Esophagus muscularis mucosa (tissue), 4 donors: Measurements from ENCODE around the gene ELP4. TPM values are rescaled to one million over a fixed set of nuclear protein-coding genes. Genes with fewer than 3 reads are reported as not detected.

Experiments
- DNase-seq: peaks from one replicate; pipeline ENCODE4 v3.0.0-alpha.2; 2017; ENCODE audit errors: extremely low spot score
- H3K27ac ChIP-seq, 4 donors: fragments of 200-600 bp; sonication (generic); replicated peaks in 1 of 4; 1 replicate in 3 of 4; 2 replicates in 1 of 4; pipeline ENCODE4 v1.5.1; 2016 to 2019; ENCODE audit warnings: mild to moderate bottlenecking in 1 of 4
- H3K27me3 ChIP-seq, 4 donors: fragments of 200-600 bp; sonication (generic); one replicate each; pipeline versions ENCODE4 v1.5.1 to v1.6.0; 2016 to 2019
- H3K36me3 ChIP-seq, 4 donors: fragments of 200-600 bp; sonication (generic); one replicate each; pipeline ENCODE4 v1.5.1; 2016 to 2019
- H3K4me1 ChIP-seq, 4 donors: fragments of 200-600 bp; sonication (generic); one replicate each; pipeline ENCODE4 v1.5.1; 2016 to 2019
- H3K4me3 ChIP-seq, 4 donors: fragments of 200-600 bp; sonication (generic); 1 replicate in 2 of 4; 2 replicates in 2 of 4; pipeline ENCODE4 v1.5.1; 2016 to 2019; ENCODE audit warnings: mild to moderate bottlenecking in 4 of 4, moderate library complexity in 1 of 4
- H3K9me3 ChIP-seq, 4 donors: fragments of 200-600 bp; sonication (generic); 1 replicate in 3 of 4; 2 replicates in 1 of 4; pipeline ENCODE4 v1.5.1; 2016 to 2019
- EP300 ChIP-seq: sonication (generic); formaldehyde crosslinking; IDR thresholded peaks from one replicate; pipeline ENCODE4 v1.6.1; 2017; ENCODE audit warnings: antibody characterized with exemption
- POLR2A ChIP-seq: fragments of 450-650 bp; IDR thresholded peaks from one replicate; pipeline ENCODE4 v1.6.1; 2017; ENCODE audit warnings: antibody characterized with exemption, moderate library complexity, mild to moderate bottlenecking, low read depth
- POLR2AphosphoS5 ChIP-seq, 2 donors: sonication (generic); formaldehyde crosslinking; IDR thresholded peaks; one replicate each; pipeline ENCODE4 v1.6.1; 2017; ENCODE audit warnings: antibody characterized with exemption in 2 of 2
- WGBS: methylation state at CpG from one replicate; pipeline ENCODE4 v1.1.5; 2018; 5-methylcytosine and 5-hydroxymethylcytosine counted together
- intact Hi-C: fragments of 100-400 bp; cut with DNase I; formaldehyde crosslinking; loops from one replicate; pipeline ENCODE4 v1.15.1; 2023
- total RNA-seq, 4 donors: library from RNA; depleted of rRNA; stranded (reverse); fragments of >200 nt; gene quantifications; one replicate each; pipeline versions ENCODE4 v1.1.0 to v1.2.1, GENCODE V29; 2016
- TF ChIP-seq, protein P1 (sequence below), 3 experiments: fragments of 200-600 bp in 2 of 3; fragments of 450-650 bp in 1 of 3; sonication (generic) in 2 of 3; IDR thresholded peaks; one replicate each; pipeline ENCODE4 v1.5.1; 2017 to 2019; ENCODE audit warnings: antibody characterized with exemption in 3 of 3, mild to moderate bottlenecking in 2 of 3, moderate library complexity in 1 of 3

Gene ELP4
- total RNA-seq, 4 donors from 2014 or later: 18.1 to 25.5 (median 19.2) TPM

DNA sequence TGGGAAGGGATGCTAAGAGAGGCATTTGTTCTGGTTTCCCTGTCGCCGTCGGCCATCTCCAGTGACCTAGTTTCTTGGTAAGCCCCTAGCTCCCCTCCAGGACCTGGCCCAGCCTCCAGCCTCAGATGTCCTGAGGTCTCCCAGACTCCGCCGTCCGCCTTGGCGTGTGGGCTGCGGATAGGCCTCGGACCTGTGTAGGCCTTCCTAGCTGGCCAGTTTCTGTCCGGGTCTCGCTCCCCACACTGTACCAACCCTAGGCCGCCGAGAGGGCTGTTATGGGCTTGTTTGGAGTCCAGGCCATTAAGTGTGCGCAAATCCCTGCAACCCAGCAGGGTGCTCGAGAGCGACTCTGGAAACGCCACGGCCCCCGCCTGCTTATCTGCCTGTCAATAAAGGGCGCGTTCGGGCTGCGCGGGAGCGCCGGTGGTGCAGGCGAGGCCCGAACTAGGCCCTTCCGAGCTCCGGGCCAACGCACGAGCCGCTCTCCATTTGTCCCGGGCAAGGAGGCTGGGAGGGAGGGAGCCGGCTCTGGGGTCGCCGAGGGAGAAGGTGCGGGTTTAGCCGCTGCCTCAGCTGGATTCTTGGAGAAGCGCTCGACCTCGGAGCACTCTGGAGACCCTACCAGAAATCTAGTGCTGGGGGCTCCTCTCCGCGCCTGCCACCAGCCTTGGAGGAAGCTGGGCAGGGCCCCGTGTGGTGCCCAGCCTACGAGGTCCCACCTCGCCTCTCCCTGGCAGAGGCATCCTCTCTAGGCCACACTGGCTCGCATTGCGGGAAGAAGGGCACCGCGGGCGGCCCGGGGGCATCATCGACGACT, 310.3 kb downstream of the ELP4 start:
- TF ChIP-seq EP300 (no peak), POLR2A (no peak), POLR2AphosphoS5 (IDR thresholded peaks at IDR 0.05) (no peak)
- TF ChIP-seq, protein P1, sequence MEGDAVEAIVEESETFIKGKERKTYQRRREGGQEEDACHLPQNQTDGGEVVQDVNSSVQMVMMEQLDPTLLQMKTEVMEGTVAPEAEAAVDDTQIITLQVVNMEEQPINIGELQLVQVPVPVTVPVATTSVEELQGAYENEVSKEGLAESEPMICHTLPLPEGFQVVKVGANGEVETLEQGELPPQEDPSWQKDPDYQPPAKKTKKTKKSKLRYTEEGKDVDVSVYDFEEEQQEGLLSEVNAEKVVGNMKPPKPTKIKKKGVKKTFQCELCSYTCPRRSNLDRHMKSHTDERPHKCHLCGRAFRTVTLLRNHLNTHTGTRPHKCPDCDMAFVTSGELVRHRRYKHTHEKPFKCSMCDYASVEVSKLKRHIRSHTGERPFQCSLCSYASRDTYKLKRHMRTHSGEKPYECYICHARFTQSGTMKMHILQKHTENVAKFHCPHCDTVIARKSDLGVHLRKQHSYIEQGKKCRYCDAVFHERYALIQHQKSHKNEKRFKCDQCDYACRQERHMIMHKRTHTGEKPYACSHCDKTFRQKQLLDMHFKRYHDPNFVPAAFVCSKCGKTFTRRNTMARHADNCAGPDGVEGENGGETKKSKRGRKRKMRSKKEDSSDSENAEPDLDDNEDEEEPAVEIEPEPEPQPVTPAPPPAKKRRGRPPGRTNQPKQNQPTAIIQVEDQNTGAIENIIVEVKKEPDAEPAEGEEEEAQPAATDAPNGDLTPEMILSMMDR (IDR thresholded peaks at IDR 0.05): no peak
- peaks cover 22 to 100% (median 97%) of the 10 kb centered on the region in 4 donors for H3K27me3 ChIP-seq
- no peak overlapping the region for H3K27ac ChIP-seq
- DNase-seq: no peak
- no peak overlapping the region for H3K4me3 ChIP-seq
- H3K9me3 ChIP-seq: no peaks in the 10 kb centered on the region
- 23% methylated on average over 25 of the region's 55 CpGs for WGBS
- intact Hi-C loops: no loop called here
- peaks cover 34 to 54% (median 49%) of the 10 kb centered on the region in 4 donors for H3K4me1 ChIP-seq
- H3K36me3 ChIP-seq: no peaks in the 10 kb centered on the region

- 11% methylated on average over 15 of the region's 15 CpGs for WGBS
- no peak overlapping the region for H3K4me3 ChIP-seq
- H3K4me1 ChIP-seq: peaks cover 28 to 54% (median 49%) of the 10 kb centered on the region in 4 donors
- intact Hi-C loops: no loop called here
- no peaks in the 10 kb centered on the region for H3K36me3 ChIP-seq
- DNase-seq: no peak
- no peaks in the 10 kb centered on the region for H3K9me3 ChIP-seq
- peaks cover 20 to 100% (median 98%) of the 10 kb centered on the region in 4 donors for H3K27me3 ChIP-seq
- H3K27ac ChIP-seq: no peak overlapping the region
- TF ChIP-seq POLR2AphosphoS5 (IDR thresholded peaks at IDR 0.05) (no peak), EP300 (no peak), POLR2A (no peak)
- TF ChIP-seq, protein P1 (IDR thresholded peaks at IDR 0.05): no peak
Observed at GRCh38 chr11:31820438-31820818, 310.9 kb downstream of the ELP4 start.

DNA sequence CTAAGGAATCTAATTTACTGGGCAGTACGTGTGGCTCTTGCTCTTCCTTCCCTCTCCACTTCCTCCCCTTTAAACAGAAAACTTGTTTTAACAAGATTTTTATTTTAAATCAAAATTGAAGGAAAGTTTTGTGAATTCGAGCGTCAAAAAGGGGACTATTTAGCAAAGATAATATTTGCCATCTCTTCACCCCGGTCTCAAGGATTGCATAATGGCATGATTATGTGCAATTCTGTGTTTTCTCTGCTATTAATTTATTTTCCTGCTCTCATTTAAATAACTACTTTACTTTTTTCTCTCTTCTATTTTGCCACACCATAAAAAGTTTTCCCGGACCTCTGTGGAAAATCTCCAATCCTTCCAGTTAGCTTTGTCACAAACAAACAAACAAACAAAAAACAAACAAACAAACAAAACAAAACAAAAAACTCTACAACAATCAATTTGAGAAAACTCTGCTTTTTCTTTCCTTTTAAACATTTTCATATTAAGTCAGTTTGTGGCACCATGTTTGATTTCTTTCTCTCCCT, 311.7 kb downstream of the ELP4 start:
- TF ChIP-seq EP300: no peak
- TF ChIP-seq, protein P1 (IDR thresholded peaks at IDR 0.05): no peak
- Histone ChIP-seq H3K27me3 (peaks cover 16 to 100% (median 98%) of the 10 kb centered on the region in 4 donors), H3K4me1 (peaks cover 20 to 52% (median 49%) of the 10 kb centered on the region in 4 donors), H3K9me3 (no peaks in the 10 kb centered on the region), H3K4me3 (no peak overlapping the region), H3K27ac (no peak overlapping the region), H3K36me3 (no peaks in the 10 kb centered on the region)
- no peak for DNase-seq
- intact Hi-C loops: no loop called here
- WGBS: 9% methylated on average over 5 of the region's 5 CpGs

DNA sequence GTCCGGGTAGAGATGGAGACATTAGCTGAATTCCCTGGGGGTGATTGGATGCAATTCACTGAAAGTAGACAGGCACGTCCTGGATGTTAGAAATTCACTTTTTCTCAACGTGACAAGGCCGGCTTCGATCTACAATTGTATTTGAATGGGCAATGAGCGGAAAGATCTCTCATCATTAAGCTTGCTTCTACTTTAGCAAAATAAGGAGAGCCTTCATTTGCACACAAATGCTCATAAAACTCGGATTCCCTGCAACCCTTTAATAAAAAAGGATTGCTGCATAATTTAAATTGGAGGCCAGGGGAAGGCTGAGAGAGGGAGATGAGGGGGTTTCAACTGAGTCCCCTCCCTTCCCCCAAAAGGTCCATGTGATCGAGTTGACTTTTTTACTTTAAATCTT, 312.2 kb downstream of the ELP4 start:
- DNase-seq: no peak
- Histone ChIP-seq H3K4me3 (no peak overlapping the region), H3K9me3 (no peaks in the 10 kb centered on the region), H3K36me3 (no peaks in the 10 kb centered on the region), H3K4me1 (peaks cover 16 to 50% (median 48%) of the 10 kb centered on the region in 4 donors), H3K27ac (no peak overlapping the region), H3K27me3 (peaks cover 12 to 100% (median 98%) of the 10 kb centered on the region in 4 donors)
- WGBS: 19% methylated on average over 8 of the region's 8 CpGs
- no peak for TF ChIP-seq POLR2A
- TF ChIP-seq, protein P1 (IDR thresholded peaks at IDR 0.05): no peak
- no peak for TF ChIP-seq POLR2AphosphoS5 (IDR thresholded peaks at IDR 0.05)
- TF ChIP-seq EP300: no peak
- intact Hi-C loops: no loop called here
